GM21390 (cell line): ENCODE data around the gene THOC1.

Experiments
- ATAC-seq: cut with Tn5 transposase; IDR thresholded peaks from one replicate; pipeline ENCODE4 v1.9.1; 2021; ENCODE audit not compliant: unreplicated experiment

THOC1 gene

GRCh38 chr18:215448-216010 is 52.3 kb downstream of the THOC1 start:
- ATAC-seq: no peak

- ATAC-seq: no peak
Measured at GRCh38 chr18:213966-214365, 53.9 kb downstream of the THOC1 start.

- no peak for ATAC-seq
Measured at GRCh38 chr18:213505-213904, 54.3 kb downstream of the THOC1 start.

- no peak for ATAC-seq
Measured at GRCh38 chr18:212780-213179, 55.1 kb downstream of the THOC1 start.

GRCh38 chr18:211582-211981 is 56.3 kb downstream of the THOC1 start:
- ATAC-seq: no peak

GRCh38 chr18:210733-211132 is 57.1 kb downstream of the THOC1 start:
- no peak for ATAC-seq

GRCh38 chr18:210075-210474 is 57.8 kb downstream of the THOC1 start:
- no peak for ATAC-seq

- ATAC-seq: no peak
Measured at GRCh38 chr18:199768-200167, 68.1 kb downstream of the THOC1 start.

- ATAC-seq: no peak
Measured at GRCh38 chr18:199214-199613, 68.6 kb downstream of the THOC1 start.

- ATAC-seq: no peak
Measured at GRCh38 chr18:195651-196050, 72.2 kb downstream of the THOC1 start.

GRCh38 chr18:192801-193200 is 75.0 kb downstream of the THOC1 start:
- no peak for ATAC-seq

- no peak for ATAC-seq
Measured at GRCh38 chr18:191725-192124, 76.1 kb downstream of the THOC1 start.

- ATAC-seq: no peak
Measured at GRCh38 chr18:189254-189653, 78.6 kb downstream of the THOC1 start.

GRCh38 chr18:183769-184168 is 84.1 kb downstream of the THOC1 start:
- ATAC-seq: no peak

- no peak for ATAC-seq
Measured at GRCh38 chr18:181711-182110, 86.1 kb downstream of the THOC1 start.

GRCh38 chr18:179499-179898 is 88.3 kb downstream of the THOC1 start:
- ATAC-seq: no peak

- ATAC-seq: no peak
Measured at GRCh38 chr18:172361-172760, 95.5 kb downstream of the THOC1 start.
